Measurements from ENCODE around the gene STPG2. TPM values are rescaled to one million over a fixed set of nuclear protein-coding genes. Genes with fewer than 3 reads are reported as not detected.

The STPG2 gene
- total RNA-seq, result under 1 TPM in 3 of 4 donors, not detected in 1; 0.24 to 0.56 (median 0.47) TPM

DNA sequence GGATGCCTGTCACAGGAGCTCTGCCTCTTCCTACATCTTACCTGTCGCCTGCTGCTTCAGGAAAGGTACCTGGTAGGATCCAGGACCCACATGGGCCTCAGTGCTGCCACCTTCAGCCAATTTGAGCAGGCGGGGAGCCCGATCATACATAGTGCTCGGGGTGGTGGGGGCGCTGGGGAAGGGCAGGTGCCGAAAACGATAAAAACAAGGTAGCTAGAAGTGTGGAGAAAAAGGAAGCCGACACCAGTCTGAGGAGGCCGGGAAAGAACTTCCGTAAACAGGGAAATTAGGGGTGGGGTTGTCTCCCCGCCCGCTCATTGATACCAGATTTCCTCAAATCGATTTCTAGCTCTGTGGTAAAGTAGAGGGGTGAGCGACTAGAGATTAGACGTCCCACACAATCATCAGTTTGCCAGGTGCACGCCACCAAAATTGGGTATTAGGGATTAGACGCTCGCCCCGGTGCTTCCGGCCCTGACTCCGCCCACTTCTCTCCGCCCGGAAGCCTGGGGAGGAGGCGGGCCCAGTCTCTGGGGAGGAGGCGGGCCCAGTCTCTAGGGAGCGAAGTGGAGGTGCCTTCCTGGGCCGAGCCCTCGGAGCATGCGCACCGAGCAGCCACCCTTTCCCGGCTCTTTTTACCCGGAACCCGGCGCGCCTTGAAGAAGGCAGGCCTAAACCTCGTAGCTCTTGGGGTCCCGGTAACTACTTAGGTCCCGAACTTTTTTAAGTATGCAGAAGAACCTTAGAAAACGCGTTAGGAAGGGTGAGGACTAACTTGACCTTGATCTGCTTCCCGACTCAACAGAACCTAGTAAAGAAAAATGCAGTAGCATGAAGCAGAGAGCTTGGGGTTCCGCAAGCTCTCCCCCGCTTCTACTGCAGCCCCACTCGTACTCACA, at the start of gene STPG2:
STPG2 (minus strand) TSS at position 476 of the 899 bp plus-strand sequence.
- DNase-seq (ENCODE audit: low spot score) (peak; percentile 62), ATAC-seq (ENCODE audit: low FRiP score) (peak; percentile 100)
- TF ChIP-seq, protein P1, sequence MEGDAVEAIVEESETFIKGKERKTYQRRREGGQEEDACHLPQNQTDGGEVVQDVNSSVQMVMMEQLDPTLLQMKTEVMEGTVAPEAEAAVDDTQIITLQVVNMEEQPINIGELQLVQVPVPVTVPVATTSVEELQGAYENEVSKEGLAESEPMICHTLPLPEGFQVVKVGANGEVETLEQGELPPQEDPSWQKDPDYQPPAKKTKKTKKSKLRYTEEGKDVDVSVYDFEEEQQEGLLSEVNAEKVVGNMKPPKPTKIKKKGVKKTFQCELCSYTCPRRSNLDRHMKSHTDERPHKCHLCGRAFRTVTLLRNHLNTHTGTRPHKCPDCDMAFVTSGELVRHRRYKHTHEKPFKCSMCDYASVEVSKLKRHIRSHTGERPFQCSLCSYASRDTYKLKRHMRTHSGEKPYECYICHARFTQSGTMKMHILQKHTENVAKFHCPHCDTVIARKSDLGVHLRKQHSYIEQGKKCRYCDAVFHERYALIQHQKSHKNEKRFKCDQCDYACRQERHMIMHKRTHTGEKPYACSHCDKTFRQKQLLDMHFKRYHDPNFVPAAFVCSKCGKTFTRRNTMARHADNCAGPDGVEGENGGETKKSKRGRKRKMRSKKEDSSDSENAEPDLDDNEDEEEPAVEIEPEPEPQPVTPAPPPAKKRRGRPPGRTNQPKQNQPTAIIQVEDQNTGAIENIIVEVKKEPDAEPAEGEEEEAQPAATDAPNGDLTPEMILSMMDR (IDR thresholded peaks at IDR 0.05), result no peak

DNA sequence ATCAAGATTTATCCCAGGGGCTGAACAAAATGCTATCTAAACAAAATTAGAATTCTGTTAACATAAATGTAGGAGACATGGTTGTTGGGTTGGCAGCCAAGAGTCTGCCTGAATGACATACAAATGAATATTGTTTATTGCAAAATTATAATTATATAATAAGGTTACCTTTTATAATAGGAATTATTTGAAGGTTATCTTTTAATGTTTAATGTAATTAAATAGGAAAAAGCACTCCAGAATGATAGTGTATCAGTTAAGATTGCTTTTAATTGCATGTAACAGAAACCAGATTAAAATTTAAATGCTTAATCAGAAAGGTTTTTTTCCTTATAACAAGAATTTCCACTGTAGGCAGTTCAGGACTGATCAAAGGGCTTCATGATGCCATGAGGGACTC, 42.0 kb upstream of the STPG2 start:
- no peak for ATAC-seq (ENCODE audit: low FRiP score)
- TF ChIP-seq, protein P1 (IDR thresholded peaks at IDR 0.05), result no peak
- DNase-seq (ENCODE audit: low spot score), result no peak

DNA sequence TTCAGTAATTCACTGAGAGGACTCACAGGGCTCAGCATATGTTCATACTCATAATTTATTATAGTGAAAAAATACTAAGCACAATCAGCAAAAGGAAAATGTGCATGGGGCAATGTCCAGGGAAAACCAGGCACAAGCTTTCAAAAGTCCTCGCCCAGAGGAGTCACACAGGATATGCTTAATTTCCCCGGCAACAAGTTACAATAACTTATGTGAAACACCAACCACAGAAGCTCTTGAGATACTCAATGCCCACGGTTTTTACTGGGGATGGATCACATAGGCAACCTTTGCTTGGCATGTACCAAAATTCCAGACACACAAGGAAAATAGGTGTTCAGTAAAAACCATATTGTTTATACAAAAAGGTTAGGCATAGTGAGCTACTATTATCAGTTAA, 38.5 kb upstream of the STPG2 start:
- TF ChIP-seq, protein P1 (IDR thresholded peaks at IDR 0.05), result no peak
- ATAC-seq (ENCODE audit: low FRiP score), result no peak
- DNase-seq (ENCODE audit: low spot score), result no peak

DNA sequence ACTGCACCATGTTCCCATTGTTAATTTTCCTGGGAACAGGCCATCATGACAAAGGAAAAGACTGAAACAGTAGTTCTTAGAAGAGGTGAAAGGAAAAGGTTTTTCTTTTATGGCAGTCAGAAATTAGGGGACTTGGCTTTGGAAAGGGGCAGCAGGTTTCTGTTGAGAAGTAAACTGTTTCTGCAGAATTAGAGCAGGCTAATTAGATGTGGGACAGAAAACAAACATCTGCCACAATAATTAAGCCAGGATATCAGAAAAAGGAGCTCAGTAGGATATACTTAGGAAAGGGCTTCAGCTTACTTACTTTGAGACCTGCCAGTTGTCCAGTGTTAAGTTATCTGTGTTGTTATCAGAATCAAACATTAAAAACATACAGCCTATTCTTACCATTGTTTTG, 36.7 kb upstream of the STPG2 start:
- no peak for ATAC-seq (ENCODE audit: low FRiP score)
- no peak for DNase-seq (ENCODE audit: low spot score)
- TF ChIP-seq, protein P1 (IDR thresholded peaks at IDR 0.05), result no peak

DNA sequence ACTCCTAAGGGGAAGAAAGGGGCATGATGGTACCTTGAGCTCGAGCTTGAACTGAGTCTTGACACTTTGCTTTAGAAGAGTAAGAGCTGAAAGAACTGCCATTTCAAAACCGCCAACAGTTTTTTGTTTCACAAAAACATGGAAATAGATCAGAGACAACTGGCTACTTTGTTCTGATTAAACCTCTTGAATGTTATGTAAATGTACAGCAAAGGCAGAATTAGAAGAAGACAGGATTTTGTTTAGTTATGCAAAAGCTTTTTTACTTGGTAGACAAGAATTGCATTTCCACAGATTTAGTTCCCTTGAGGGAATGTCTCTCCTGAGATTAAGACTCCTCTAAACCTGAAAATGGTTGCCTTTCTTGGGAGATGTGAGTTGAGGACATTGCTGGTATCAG, 33.3 kb upstream of the STPG2 start:
- TF ChIP-seq, protein P1 (IDR thresholded peaks at IDR 0.05), result no peak
- ATAC-seq (ENCODE audit: low FRiP score) (no peak), DNase-seq (ENCODE audit: low spot score) (no peak)

DNA sequence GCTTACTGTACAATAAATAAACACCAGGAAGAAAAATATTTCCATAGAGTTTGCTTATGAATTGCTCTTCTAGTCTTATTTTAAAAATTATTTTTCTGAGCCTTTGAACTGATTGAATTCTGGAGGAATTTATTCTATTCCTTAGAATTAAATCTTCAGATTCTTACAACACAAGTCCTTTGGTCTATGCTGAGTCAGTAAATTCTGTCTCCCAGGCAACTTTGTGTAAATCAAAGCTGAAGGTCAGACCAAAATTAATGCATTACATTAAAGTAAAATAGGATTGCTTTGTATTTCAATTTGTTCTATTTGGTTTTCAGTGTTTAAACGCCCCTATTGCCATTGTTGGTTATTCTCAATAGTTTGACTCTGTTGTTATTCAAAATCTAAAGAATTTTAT, 26.8 kb upstream of the STPG2 start:
- TF ChIP-seq, protein P1 (IDR thresholded peaks at IDR 0.05), result no peak
- no peak for DNase-seq (ENCODE audit: low spot score)
- ATAC-seq (ENCODE audit: low FRiP score), result no peak

DNA sequence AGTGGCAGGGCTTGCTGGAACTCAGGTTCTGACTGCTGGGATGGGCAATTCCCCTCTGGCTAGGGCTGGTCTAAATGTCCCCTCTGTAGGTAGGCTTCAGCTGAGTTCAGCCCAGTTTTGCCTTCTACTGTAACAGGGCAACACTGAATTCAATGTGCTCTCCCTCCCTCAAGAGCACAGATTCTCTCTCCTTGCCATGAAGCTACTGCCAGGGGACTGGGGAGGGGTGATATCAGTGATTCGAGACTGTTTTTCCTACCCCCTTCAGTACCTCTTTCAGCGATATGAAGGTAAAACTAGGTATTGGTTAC, 23.4 kb upstream of the STPG2 start:
- TF ChIP-seq, protein P1 (IDR thresholded peaks at IDR 0.05), result no peak
- ATAC-seq (ENCODE audit: low FRiP score) (no peak), DNase-seq (ENCODE audit: low spot score) (no peak)

All from omental fat pad (tissue), 4 donors.